DMS 273 treated with DMSO at 0.1 percent for 48 hours (cell line): Measurements from ENCODE around the gene SOAT2.

Experiments
- DNase-seq: peaks from one replicate; lab custom pipeline; 2025; lab: John Stamatoyannopoulos, UW

The SOAT2 gene

DNA sequence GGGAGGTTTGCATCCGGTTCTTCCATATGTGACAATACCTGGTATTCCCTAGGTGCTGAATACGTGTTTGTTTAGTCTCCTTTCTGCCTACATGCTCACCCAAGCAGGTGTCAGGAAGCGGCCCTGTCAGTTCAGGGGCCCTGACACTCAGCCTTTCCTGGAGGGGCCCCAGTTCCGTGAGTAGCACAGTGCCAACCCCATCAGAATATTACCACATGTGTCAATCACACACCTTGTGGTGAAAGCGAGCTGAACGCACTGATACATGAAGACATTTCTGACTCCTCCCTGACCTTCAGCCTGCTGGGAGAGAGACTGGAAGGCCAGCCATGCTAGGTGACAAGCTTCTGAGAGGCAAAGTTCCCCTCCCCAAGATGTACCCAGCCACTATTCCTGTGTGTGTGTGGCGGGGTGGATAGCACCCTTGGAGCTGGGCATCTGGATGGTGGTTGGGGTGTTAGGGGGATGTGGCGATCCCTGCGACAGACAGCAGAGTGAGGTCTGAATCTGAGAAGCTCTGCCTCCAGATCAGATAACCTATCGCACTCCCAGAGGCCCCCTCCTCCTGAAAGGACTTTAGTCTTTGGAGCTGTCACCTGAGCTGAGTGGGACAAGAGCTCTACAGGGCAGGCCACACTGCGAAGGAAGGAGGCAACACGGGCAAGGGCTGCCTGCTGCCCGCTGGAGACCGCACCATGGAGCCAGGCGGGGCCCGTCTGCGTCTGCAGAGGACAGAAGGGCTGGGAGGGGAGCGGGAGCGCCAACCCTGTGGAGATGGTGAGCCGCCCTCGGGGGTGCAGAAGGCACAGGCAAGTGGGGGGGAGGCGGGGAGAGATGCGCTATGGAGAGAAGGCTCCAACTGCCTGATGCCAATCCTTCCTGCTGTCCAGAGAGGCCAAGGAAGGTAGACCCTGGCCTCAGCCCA lies at the start of gene SOAT2:
SOAT2 (plus strand) TSS at position 604 of the 925 bp plus-strand sequence; CDS start at position 696, 92 bp downstream.
- DNase-seq: no peak

DNA sequence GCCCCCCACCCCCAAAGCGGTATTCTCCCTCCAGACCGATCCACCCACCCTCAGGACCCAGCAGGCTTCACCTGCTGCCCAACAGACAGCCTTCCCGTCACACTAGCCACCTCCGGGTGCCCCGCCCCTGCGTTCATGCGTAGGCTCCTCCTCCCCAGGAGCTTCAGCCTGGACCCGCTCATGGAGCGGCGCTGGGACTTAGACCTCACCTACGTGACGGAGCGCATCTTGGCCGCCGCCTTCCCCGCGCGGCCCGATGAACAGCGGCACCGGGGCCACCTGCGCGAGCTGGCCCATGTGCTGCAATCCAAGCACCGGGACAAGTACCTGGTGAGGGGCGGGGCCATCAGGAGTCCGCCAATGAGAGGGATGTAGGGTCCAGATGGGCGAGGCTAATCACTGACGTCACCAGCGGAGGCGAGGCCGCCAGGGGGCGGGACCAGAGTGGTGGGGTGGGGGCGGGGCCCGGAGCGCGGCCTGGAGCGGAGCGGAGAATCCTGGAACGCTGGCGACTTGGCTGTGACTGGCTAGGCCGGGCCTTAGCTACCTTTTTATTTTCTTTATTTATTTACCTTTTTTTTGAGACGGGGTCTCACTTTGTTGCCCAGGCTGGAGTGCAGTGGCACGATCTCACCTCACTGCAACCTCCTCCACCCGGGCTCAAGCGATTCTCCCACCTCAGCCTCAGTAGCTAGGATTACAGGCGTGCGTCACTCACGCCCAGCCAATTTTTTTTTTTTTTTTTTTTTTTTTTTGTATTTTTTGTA lies 49.0 kb upstream of the SOAT2 start:
- peak; percentile 52 for DNase-seq

DNA sequence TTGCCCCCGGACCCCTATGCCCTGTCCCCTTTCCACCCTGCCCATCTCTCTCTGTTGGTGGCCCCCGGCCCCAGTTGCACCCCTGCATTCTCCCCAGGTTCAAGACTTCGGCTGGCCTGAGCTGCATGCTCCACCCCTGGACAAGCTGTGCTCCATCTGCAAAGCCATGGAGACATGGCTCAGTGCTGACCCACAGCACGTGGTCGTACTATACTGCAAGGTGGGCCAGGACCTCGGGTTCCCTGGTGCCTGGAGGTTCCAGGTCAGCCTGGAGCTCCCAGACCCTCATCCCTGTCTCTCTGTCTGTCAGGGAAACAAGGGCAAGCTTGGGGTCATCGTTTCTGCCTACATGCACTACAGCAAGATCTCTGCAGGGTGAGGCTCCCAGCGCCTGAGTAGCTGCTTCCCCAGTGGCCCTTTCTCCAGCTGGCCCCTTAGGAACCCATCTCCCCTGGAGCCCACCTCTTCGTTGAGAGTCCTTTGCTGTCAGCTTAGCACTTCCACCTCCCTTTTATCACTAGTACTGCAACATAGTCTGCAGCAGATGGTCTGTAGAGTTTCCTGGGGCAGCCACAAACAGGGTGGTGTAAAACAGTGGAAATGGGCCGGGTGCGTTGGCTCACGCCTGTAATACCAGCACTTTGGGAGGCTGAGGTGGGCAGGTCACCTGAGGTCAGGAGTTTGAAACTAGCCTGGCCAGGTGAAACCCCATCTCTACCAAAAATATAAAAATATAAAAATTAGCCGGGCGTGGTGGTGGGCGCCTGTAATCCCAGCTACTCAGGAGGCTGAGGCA lies 47.6 kb upstream of the SOAT2 start:
- no peak for DNase-seq

DNA sequence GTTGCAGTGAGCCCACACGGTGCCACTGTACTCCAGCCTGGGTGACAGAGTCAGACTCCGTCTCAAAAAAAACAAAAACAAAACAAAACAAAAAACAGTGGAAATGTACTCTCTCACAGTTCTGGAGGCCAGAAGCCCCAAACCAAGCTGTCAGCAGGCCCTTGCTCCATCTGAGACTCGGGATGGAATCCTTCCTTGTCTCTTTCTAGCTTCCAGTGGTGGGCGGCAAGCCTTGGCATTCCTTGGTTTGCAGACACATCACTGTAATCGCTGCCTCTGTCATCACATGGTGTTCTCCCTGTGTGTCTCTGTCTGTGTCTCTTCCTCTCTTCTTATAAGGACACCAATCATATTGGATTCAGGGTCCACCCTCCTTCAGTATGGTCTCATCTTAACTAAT lies 47.0 kb upstream of the SOAT2 start:
- no peak for DNase-seq

GRCh38 chr12:53056901-53057300 lies 46.4 kb upstream of the SOAT2 start:
- DNase-seq: no peak

- DNase-seq: no peak
Measured at GRCh38 chr12:53057816-53058500, 45.3 kb upstream of the SOAT2 start.

DNA sequence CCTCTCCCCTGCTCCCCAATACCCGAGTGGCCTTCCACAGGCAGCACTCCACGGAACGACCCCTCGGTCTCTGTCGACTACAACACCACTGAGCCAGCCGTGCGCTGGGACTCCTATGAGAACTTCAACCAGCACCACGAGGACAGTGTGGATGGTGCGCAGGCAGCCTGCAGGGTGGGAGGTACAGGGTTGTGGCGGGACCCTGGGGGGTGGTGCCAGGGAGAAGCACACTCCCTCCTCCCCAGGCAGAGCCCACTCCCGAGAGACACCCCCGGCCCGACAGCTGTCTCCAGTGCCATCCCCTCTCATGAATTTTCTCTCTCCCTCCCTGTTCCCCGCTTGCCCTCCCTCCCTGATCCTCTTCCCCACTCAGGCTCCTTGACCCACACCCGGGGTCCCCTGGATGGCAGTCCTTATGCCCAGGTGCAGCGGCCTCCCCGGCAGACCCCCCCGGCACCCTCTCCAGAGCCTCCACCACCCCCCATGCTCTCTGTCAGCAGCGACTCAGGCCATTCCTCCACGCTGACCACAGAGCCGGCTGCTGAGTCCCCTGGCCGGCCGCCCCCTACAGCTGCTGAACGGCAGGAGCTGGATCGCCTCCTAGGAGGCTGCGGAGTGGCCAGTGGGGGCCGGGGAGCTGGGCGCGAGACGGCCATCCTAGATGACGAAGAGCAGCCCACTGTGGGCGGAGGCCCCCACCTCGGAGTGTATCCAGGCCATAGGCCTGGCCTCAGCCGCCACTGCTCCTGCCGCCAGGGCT lies 44.4 kb upstream of the SOAT2 start:
- DNase-seq: no peak

DNA sequence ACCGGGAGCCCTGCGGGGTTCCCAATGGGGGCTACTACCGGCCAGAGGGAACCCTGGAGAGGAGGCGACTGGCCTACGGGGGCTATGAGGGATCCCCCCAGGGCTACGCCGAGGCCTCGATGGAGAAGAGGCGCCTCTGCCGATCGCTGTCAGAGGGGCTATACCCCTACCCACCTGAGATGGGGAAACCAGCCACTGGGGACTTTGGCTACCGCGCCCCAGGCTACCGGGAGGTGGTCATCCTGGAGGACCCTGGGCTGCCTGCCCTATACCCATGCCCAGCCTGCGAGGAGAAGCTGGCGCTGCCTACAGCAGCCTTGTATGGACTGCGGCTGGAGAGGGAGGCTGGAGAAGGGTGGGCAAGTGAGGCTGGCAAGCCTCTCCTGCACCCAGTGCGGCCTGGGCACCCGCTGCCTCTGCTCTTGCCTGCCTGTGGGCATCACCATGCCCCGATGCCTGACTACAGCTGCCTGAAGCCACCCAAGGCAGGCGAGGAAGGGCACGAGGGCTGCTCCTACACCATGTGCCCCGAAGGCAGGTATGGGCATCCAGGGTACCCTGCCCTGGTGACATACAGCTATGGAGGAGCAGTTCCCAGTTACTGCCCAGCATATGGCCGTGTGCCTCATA lies 43.7 kb upstream of the SOAT2 start:
- DNase-seq: no peak

- no peak for DNase-seq
Measured at GRCh38 chr12:53060064-53060720, 43.1 kb upstream of the SOAT2 start.

GRCh38 chr12:53060721-53061276 lies 42.5 kb upstream of the SOAT2 start:
- no peak for DNase-seq

- no peak for DNase-seq
Measured at GRCh38 chr12:53061404-53062010, 41.8 kb upstream of the SOAT2 start.

GRCh38 chr12:53062011-53062961 lies 41.0 kb upstream of the SOAT2 start:
- no peak for DNase-seq

DNA sequence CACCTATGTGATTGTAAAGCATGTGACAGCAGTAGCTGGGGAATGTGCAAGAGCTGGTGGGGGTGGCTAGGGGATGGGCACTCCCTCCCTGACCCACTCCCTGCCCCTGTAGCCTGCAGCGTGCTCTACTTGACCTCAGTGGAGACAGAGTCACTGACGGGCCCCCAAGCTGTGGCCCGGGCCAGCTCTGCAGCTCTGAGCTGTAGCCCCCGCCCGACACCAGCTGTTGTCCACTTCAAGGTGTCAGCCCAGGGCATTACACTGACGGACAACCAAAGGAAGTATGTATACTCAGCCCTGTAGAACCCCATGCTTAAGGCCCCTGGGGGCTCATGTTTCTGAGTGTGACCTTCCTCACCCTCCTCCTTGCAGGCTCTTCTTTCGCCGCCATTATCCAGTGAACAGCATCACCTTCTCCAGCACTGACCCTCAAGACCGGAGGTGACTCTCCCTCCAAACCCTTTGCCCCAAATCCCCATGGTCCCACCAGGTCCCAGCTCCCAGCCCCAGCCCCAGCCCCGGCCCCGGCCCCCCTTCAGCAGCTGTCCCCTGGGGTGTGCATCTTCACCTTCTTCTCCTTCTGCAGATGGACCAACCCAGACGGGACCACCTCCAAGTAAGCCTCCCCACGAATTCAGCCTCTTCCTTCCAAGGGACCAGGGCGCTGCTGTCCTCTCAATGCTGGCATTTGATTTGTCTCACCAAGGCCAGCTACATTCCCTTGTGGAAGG lies 40.1 kb upstream of the SOAT2 start:
- DNase-seq: no peak

DNA sequence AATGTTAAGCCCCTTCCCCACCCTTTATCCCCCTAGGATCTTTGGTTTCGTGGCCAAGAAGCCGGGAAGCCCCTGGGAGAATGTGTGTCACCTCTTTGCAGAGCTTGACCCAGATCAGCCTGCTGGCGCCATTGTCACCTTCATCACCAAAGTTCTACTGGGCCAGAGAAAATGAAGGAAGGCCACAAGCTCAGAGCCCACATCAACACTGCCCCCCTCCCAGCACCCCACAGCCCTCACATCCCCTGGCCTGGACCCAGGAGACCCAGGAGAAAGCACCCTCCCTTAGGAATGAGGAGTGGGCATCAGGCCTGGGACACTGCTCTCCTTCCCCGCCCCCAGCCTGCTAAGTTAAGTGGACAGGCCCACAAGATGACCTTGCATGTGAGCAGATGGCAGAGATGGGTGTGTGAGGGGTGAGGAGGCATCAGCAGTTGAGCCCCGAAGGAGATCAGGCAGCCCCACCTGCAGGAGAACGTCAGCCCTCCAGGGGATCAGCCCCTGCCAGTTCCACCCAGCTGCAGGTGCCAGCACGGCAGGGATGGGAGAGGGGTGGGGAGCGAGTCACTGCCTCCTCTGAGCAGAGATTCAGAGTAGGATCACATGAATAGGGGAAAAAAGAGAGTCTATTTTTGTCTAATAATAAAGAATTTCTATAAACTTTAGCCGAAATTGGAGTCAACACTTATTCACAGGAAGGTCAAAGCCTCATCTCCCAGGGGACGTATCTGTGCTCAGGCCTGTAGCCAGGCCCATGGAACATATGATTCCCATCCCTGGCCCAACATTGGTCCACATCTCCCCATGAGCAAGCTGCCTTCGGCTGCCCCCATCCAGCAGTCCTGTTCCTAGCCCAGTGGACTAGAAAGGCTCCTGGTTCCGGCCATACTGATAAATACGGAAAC lies 39.3 kb upstream of the SOAT2 start:
- DNase-seq: no peak

- DNase-seq: no peak
Measured at GRCh38 chr12:53064613-53065436, 38.5 kb upstream of the SOAT2 start.
